Measurements from ENCODE around the gene DCAF8L1. TPM values are rescaled to one million over a fixed set of nuclear protein-coding genes. Genes with fewer than 3 reads are reported as not detected.
"Not testable (repeated sequence)": the region's sequence is repeated elsewhere in the genome, so short reads cannot be mapped to it uniquely, and the experiment has no call there.

The DCAF8L1 gene
- total RNA-seq, result not detected
- not detected for polyA plus RNA-seq
- 0 reads per million in 6 experiments for total RNA-seq

DNA sequence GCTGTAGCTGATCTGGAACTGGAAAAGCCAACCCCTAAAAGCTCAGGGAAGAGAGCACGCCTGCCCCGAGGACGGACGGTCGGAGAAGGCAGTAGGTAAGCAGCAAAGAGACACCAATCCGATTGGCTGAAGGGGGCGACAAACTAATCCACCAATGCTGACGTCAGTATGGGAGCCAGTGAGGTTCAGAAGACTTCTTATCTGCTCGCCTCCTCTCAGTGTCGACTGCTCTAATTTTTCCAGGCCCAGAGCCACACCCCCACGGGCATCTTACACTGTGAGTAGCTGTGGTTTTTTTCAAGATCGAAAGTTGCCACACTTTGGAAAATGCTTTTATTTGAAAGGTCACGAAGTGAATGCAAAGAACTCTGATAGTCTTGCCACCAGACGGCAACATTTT lies at the start of gene DCAF8L1:
DCAF8L1 (minus strand) TSS at position 101 of the 400 bp plus-strand sequence. CDS start 115 bp downstream, outside the sequence.
- Mint-ChIP-seq H3K4me1 (no peaks in the 10 kb centered on the region), H3K27me3 (no peaks in the 10 kb centered on the region), H3K36me3 (no peaks in the 10 kb centered on the region), H3K4me3 (no peak within 1 kb of the TSS), H3K27ac (no peak within 1 kb of the TSS), H3K9me3 (peaks cover 0 to 21% (median 2%) of the 10 kb centered on the region in 9 donors)
- DNase-seq, result no peak
- POLR2A ChIA-PET, result no interaction called here
- ATAC-seq, result no peak

DNA sequence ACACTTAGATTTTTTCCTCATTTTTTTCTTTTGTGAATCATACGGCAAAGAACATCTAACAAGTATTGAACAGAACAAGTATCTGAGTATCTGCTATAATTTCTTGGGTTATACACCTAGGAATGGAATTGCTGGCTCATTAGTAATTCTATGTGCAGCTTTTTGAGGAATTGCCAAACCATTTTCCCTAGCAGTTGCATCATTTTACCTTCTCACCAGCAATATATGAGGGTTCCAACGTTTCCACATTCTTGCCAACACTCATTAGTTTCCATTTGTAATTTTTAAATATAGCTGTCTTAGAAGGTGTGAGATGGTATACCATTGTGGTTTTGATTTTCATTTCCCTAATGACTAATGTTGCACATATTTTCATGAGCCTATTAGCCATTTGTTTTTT lies 41.1 kb upstream of the DCAF8L1 start:
- DNase-seq, result no peak
- Mint-ChIP-seq H3K9me3 (peaks cover 0 to 13% (median 0%) of the 10 kb centered on the region in 9 donors), H3K4me1 (no peaks in the 10 kb centered on the region), H3K27ac (no peak overlapping the region), H3K36me3 (no peaks in the 10 kb centered on the region), H3K27me3 (no peaks in the 10 kb centered on the region), H3K4me3 (no peak overlapping the region)
- POLR2A ChIA-PET, result no interaction called here
- no peak for ATAC-seq

- Mint-ChIP-seq H3K27ac (no peak overlapping the region), H3K4me3 (no peak overlapping the region), H3K27me3 (no peaks in the 10 kb centered on the region), H3K36me3 (no peaks in the 10 kb centered on the region), H3K4me1 (no peaks in the 10 kb centered on the region), H3K9me3 (peaks cover 0 to 5% (median 0%) of the 10 kb centered on the region in 9 donors)
- DNase-seq (no peak), ATAC-seq (no peak)
- POLR2A ChIA-PET, result no interaction called here
Measured at GRCh38 chrX:28016823-28017222, 35.6 kb upstream of the DCAF8L1 start.

DNA sequence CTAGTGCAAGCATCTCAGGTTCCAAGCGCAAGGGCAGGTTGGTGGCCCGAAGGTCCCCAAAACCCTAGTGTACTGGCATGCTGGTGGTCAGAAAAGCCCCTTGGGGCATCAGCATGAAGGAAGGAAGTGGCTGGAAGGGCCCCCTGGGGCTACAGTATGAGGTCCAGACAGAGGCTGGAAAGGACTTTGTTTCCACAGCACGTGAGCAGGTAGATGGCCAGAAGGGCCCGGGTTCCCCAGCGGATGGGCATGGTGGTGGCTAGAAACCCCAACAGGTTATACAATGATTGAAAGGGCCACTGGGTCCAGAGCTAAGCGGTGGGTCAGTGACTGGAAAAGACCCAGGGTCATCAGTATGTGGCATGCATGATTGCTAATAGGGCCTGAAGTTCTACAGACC lies 34.7 kb upstream of the DCAF8L1 start:
- Mint-ChIP-seq H3K27me3 (no peaks in the 10 kb centered on the region), H3K9me3 (peaks cover 0 to 5% (median 0%) of the 10 kb centered on the region in 9 donors), H3K4me1 (no peaks in the 10 kb centered on the region), H3K4me3 (no peak overlapping the region), H3K36me3 (no peaks in the 10 kb centered on the region), H3K27ac (no peak overlapping the region)
- DNase-seq (no peak), ATAC-seq (no peak)
- POLR2A ChIA-PET, result no interaction called here

DNA sequence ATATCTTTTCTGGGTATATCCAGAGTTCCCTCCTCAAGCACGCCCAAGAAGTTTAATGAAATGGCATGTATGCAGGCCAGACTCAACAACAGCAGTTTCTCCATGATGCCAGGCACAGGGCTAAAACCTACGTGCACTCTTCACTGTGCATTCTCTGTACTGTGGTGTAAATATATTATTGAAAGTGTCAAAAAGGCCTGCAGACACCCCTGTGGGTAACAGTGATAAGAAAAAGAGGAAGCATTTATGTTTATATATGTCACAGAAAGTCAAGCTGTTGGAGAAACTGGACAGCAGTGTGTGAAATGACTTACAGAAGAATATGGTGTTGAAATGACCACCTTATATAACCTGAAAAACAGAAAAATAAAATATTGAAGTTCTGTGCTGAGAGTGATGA lies 29.6 kb upstream of the DCAF8L1 start:
- no peaks in the 10 kb centered on the region for H3K27me3 Mint-ChIP-seq
- no peak for DNase-seq
- H3K9me3 Mint-ChIP-seq, result peaks cover 0 to 3% (median 0%) of the 10 kb centered on the region in 9 donors
- ATAC-seq, result no peak
- H3K4me3 Mint-ChIP-seq, result no peak overlapping the region
- H3K4me1 Mint-ChIP-seq, result no peaks in the 10 kb centered on the region
- no peak overlapping the region for H3K27ac Mint-ChIP-seq
- POLR2A ChIA-PET, result no interaction called here
- H3K36me3 Mint-ChIP-seq, result no peaks in the 10 kb centered on the region

DNA sequence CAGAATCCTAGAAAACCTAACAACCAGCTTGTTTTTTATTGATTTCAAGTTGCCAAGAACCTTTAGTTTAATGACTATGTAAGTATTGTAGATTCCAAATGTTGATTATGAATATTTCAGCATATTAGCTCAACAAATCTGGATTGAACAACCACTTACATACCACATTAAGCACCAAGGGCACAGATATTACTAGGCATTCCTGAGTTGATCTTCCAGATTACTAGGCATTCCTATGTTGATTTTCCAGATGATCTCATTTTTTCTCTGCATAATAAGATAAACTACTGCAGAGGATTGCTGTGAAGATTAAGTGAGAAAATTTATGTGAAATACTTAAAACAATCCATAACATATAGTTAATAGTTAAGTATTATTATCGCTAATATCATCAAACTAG lies 17.4 kb upstream of the DCAF8L1 start:
- no peaks in the 10 kb centered on the region for H3K4me1 Mint-ChIP-seq
- H3K27me3 Mint-ChIP-seq, result no peaks in the 10 kb centered on the region
- DNase-seq (no peak), ATAC-seq (no peak)
- H3K9me3 Mint-ChIP-seq, result peaks cover 0 to 10% (median 0%) of the 10 kb centered on the region in 9 donors
- POLR2A ChIA-PET, result no interaction called here
- H3K36me3 Mint-ChIP-seq, result peaks cover 0 to 5% (median 0%) of the 10 kb centered on the region in 3 donors
- H3K4me3 Mint-ChIP-seq, result no peak overlapping the region
- H3K27ac Mint-ChIP-seq, result no peak overlapping the region

DNA sequence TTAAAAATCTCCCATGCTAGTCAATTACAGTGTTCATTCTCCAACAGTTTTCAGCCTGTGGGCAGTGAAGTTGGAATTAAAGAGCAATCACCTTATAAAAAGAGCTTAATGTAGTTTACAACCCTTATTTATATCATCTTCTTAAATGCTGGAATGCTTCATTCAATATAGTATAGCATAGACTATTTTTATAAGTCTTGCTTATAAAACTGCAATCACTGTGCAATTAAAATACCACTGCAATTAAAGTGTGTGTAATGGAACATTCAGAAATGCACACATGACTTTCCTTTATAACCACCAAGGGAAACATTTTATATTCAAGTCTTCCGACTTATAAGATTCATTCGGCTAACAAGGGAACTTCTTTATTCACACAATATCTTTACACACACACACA lies 16.4 kb upstream of the DCAF8L1 start:
- no peak overlapping the region for H3K4me3 Mint-ChIP-seq
- peaks cover 0 to 10% (median 0%) of the 10 kb centered on the region in 9 donors for H3K9me3 Mint-ChIP-seq
- H3K36me3 Mint-ChIP-seq, result peaks cover 0 to 5% (median 0%) of the 10 kb centered on the region in 3 donors
- no peak overlapping the region for H3K27ac Mint-ChIP-seq
- DNase-seq (no peak), ATAC-seq (no peak)
- H3K27me3 Mint-ChIP-seq, result no peaks in the 10 kb centered on the region
- POLR2A ChIA-PET, result no interaction called here
- H3K4me1 Mint-ChIP-seq, result no peaks in the 10 kb centered on the region

GRCh38 chrX:27996132-27996531 lies 14.9 kb upstream of the DCAF8L1 start:
- POLR2A ChIA-PET, result no interaction called here
- no peak for DNase-seq
- ATAC-seq, result no peak
- Mint-ChIP-seq H3K9me3 (peaks cover 0 to 10% (median 0%) of the 10 kb centered on the region in 9 donors), H3K27me3 (no peaks in the 10 kb centered on the region), H3K27ac (no peak overlapping the region), H3K36me3 (peaks cover 0 to 5% (median 0%) of the 10 kb centered on the region in 3 donors), H3K4me3 (no peak overlapping the region), H3K4me1 (no peaks in the 10 kb centered on the region)

- DNase-seq (no peak), ATAC-seq (no peak)
- POLR2A ChIA-PET, result no interaction called here
- Mint-ChIP-seq H3K27me3 (no peaks in the 10 kb centered on the region), H3K4me3 (no peak overlapping the region), H3K9me3 (peaks cover 0 to 9% (median 0%) of the 10 kb centered on the region in 9 donors), H3K4me1 (no peaks in the 10 kb centered on the region), H3K36me3 (peaks cover 0 to 3% (median 0%) of the 10 kb centered on the region in 3 donors), H3K27ac (no peak overlapping the region)
Measured at GRCh38 chrX:27995611-27996010, 14.4 kb upstream of the DCAF8L1 start.

DNA sequence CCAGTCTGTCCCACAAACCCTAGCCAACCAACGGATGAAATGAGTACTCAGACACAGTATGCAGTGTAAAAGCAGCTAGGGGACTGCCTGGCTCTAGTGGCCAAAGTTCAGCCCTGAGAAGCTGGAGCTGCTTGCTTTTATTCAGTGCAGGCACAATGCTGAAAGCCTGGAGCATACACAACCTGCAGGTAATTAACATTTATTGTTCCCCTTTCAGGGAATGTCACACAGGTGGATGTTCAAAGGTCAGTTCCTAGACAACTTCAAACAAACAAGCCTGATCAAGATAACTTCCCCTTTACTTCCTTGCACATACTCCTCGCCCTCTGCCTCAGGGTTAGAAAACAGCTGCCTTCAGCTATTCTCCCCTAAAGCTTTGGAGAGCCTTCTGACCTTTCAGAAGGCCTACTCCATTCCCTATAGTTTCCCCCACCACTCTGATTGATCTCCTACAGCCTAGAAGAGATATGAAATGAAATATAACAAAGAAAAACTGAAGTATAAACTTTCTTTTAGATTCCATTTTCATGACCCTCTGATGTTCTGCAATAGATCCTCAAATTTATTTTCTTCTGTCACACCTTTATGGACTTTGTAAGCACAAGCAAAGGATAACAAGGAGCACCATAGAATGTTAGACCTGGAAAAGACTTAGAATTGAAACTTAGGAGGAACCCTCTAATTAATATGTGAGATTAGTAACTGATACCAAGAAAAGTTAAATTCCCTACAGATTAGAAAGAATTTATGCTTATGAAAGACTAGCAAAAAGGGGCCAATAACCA lies 6.8 kb upstream of the DCAF8L1 start:
- DNase-seq (no peak), ATAC-seq (no peak)
- POLR2A ChIA-PET, result no interaction called here
- no peak overlapping the region for H3K27ac Mint-ChIP-seq
- no peaks in the 10 kb centered on the region for H3K4me1 Mint-ChIP-seq
- no peaks in the 10 kb centered on the region for H3K36me3 Mint-ChIP-seq
- H3K4me3 Mint-ChIP-seq, result no peak overlapping the region
- H3K27me3 Mint-ChIP-seq, result no peaks in the 10 kb centered on the region
- peaks cover 0 to 3% (median 0%) of the 10 kb centered on the region in 9 donors for H3K9me3 Mint-ChIP-seq

GRCh38 chrX:27976934-27977333 lies 4.3 kb downstream of the DCAF8L1 start:
- H3K27ac Mint-ChIP-seq, ATAC-seq, H3K27me3 Mint-ChIP-seq, H3K4me1 Mint-ChIP-seq, POLR2A ChIA-PET, H3K4me3 Mint-ChIP-seq, DNase-seq, H3K36me3 Mint-ChIP-seq: not testable (repeated sequence)
- H3K9me3 Mint-ChIP-seq, result peaks cover 0 to 21% (median 2%) of the 10 kb centered on the region in 9 donors

GRCh38 chrX:27976284-27976683 lies 5.0 kb downstream of the DCAF8L1 start:
- H3K9me3 Mint-ChIP-seq, result peaks cover 0 to 17% (median 3%) of the 10 kb centered on the region in 9 donors
- DNase-seq (no peak), ATAC-seq (no peak)
- no peaks in the 10 kb centered on the region for H3K36me3 Mint-ChIP-seq
- POLR2A ChIA-PET, result no interaction called here
- H3K27me3 Mint-ChIP-seq, result no peaks in the 10 kb centered on the region
- H3K4me3 Mint-ChIP-seq, result no peak overlapping the region
- H3K4me1 Mint-ChIP-seq, result no peaks in the 10 kb centered on the region
- no peak overlapping the region for H3K27ac Mint-ChIP-seq

DNA sequence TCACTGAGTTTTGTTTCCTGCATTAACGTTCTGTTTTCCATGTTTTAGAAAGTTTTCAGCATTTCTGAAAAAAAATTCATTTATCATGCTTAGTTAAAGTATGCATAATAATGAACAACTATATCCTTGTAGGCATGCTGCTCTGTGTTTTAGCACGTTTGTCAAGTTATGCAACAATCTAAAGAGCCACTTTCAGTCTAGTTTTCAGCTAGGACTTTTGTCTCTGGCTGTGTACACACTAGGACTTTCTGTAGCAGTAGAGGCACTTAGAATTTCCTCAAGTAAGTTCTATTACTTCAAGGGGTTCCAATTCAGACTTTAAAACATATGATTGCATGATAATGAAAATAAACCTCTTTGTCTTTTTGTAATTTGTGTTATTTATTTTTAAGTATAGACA lies 12.4 kb downstream of the DCAF8L1 start:
- POLR2A ChIA-PET, result no interaction called here
- Mint-ChIP-seq H3K9me3 (peaks cover 0 to 15% (median 4%) of the 10 kb centered on the region in 9 donors), H3K36me3 (peaks cover 0 to 5% (median 0%) of the 10 kb centered on the region in 3 donors)

DNA sequence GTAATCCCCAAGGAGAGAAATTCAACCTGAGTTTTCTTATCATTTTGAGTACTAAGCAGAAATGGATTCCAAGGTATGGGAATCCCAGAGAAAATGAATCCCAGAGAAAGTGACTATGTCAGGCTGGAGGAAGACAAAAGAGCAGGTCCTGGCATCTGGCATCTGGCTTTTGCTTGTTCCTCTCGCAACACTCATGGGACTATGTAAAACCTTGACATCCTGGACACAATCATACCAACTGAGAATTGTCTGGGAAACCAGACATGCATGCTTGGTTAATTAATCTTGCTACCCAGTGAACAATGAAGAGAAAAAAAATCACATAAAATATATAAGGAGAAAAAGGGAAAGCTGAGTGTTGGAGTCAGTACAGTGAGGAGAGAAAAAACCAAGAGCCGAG lies 12.9 kb downstream of the DCAF8L1 start:
- Mint-ChIP-seq H3K27ac (no peak overlapping the region), H3K36me3 (peaks cover 0 to 5% (median 0%) of the 10 kb centered on the region in 3 donors), H3K9me3 (peaks cover 0 to 15% (median 4%) of the 10 kb centered on the region in 9 donors), H3K4me3 (no peak overlapping the region), H3K4me1 (no peaks in the 10 kb centered on the region), H3K27me3 (no peaks in the 10 kb centered on the region)
- ATAC-seq (no peak), DNase-seq (no peak)
- POLR2A ChIA-PET, result no interaction called here

More for the DNA sequence above, 12.4 kb downstream of the DCAF8L1 start:
- Mint-ChIP-seq H3K27me3 (no peaks in the 10 kb centered on the region), H3K27ac (no peak overlapping the region), H3K4me1 (no peaks in the 10 kb centered on the region), H3K4me3 (no peak overlapping the region)
- DNase-seq, result no peak
- ATAC-seq, result no peak

Data from naive thymus-derived CD8-positive, alpha-beta T cell (primary cell).